Psoas muscle (tissue), 8 donors: ENCODE data around the gene SYNJ2BP. TPM values are rescaled to one million over a fixed set of nuclear protein-coding genes. Genes with fewer than 3 reads are reported as not detected.

Source experiments
- ATAC-seq, 4 donors: fragments of 200-7000 bp; cut with Tn5 transposase; one replicate each; pipeline ENCODE4 v1.9.1; 2020; ENCODE audit warnings: moderate library complexity in 3 of 4, mild to moderate bottlenecking in 2 of 4
- DNase-seq, 2 donors: peaks; one replicate each; pipeline ENCODE4 v3.0.0-alpha.2; 2020
- H3K27ac ChIP-seq: fragments of 200-600 bp; one replicate; pipeline ENCODE4 v1.8.0; 2022
- H3K27me3 ChIP-seq, 3 donors: fragments of 200-600 bp in 1 of 3; one replicate each; pipeline versions ENCODE4 v1.6.1 to v1.8.0; 2013 to 2022; ENCODE audit warnings: low read length in 2 of 3, mild to moderate bottlenecking in 2 of 3, moderate library complexity in 1 of 3; ENCODE audit not compliant: insufficient read depth in 3 of 3
- H3K36me3 ChIP-seq, 2 donors: fragments of 200-600 bp in 1 of 2; one replicate each; pipeline versions ENCODE4 v1.6.1 to v1.8.0; 2013 to 2022; ENCODE audit warnings: low read depth in 1 of 2, mild to moderate bottlenecking in 1 of 2, moderate library complexity in 1 of 2; ENCODE audit not compliant: insufficient read depth in 1 of 2
- H3K4me1 ChIP-seq: fragments of 200-600 bp; one replicate; pipeline ENCODE4 v1.8.0; 2022
- H3K4me3 ChIP-seq: fragments of 200-600 bp; one replicate; pipeline ENCODE4 v1.8.0; 2022; ENCODE audit warnings: mild to moderate bottlenecking
- H3K9me3 ChIP-seq: fragments of 200-600 bp; one replicate; pipeline ENCODE4 v1.8.0; 2022
- CTCF ChIP-seq: fragments of 200-600 bp; IDR thresholded peaks from one replicate; pipeline ENCODE4 v1.8.0; 2022; ENCODE audit warnings: antibody characterized with exemption
- WGBS, 3 donors: extraction: QIAGEN DNeasy Blood & Tissue Kit; methylation state at CpG; one replicate each; pipeline versions ENCODE4 v1.1.6 to v1.1.7; 2013; 5-methylcytosine and 5-hydroxymethylcytosine counted together
- intact Hi-C, 2 donors: fragments of 100-400 bp; cut with DNase I; formaldehyde crosslinking; loops; one replicate each; pipeline versions ENCODE4 v1.11.0 to v1.14.2; 2022
- polyA plus RNA-seq, 3 donors: library from polyadenylated mRNA; stranded (reverse); fragments of 200-250 nt; gene quantifications; one replicate each; pipeline ENCODE4 v1.2.3, GENCODE V29; 2013
- total RNA-seq, 4 donors: library from RNA; stranded (reverse); fragmentation: NEBNext Ultra II Directional in 2 of 4; extraction: Animal tissue kit (Norgen Biotek cat#: 25700) in 2 of 4; gene quantifications; one replicate each; pipeline versions ENCODE4 v1.2.1 to v1.2.4, GENCODE V29; 2021 to 2023
- donor health status: healthy with polysubstance abuse.
- donor health status: DM: no; HTN: no; CAD: no; lungs with moderate emphysema.
- donor health status: Bipolar disorder and iron deficiency.
- donor health status: healthy.
- donor health status: DM: yes; HTN: yes; CAD: no.
- donor health status: DM: no; HTN: no; CAD: no.
- donor health status: DM: no; HTN: no; CAD: no.
- donor health status: DM: yes; HTN: yes; CAD: no.

SYNJ2BP gene
- total and polyA plus RNA-seq, 7 donors = 12.6 to 46.5 (median 27.9) TPM

DNA sequence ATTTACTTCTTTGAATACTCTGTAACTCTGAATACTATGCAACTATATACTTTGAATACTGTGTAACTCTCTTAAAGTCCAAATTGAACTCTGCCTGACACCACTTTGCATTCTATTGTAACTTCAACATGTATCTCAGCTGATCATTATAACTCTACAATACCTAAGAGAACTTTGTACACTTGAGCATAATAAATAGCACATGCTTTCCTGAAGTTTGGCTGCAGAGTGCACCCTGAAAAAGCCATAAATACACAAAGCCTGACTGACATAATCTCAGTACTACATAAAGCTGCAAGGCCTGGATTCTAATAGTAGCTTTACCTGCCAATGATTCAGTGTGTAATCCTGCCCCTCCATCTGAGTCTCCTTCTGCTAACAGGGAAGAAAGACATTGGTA, 36.1 kb downstream of the SYNJ2BP start:
- Histone ChIP-seq H3K4me1 (no peaks in the 10 kb centered on the region), H3K4me3 (no peak overlapping the region), H3K9me3 (no peaks in the 10 kb centered on the region), H3K27me3 (no peaks in the 10 kb centered on the region), H3K27ac (no peak overlapping the region), H3K36me3 (peaks cover 0 to 56% of the 10 kb centered on the region in 2 donors)
- intact Hi-C loops = no loop called here
- ATAC-seq (no peak), DNase-seq (no peak)
- no peak for TF ChIP-seq CTCF

GRCh38 chr14:70378696-70379095, 38.2 kb downstream of the SYNJ2BP start:
- Histone ChIP-seq H3K4me3 (no peak overlapping the region), H3K27me3 (no peaks in the 10 kb centered on the region), H3K9me3 (no peaks in the 10 kb centered on the region), H3K36me3 (peaks cover 0 to 66% of the 10 kb centered on the region in 2 donors), H3K4me1 (no peaks in the 10 kb centered on the region), H3K27ac (no peak overlapping the region)
- ATAC-seq = no peak
- no peak for DNase-seq
- WGBS, 3 donors = 91 to 97% (median 94%) methylated on average over 1 of the region's 1 CpG
- intact Hi-C loops = no loop called here
- no peak for TF ChIP-seq CTCF

Other genes with a start within 250 kb of the SYNJ2BP start
- 10 to 100 TPM; 18.0 to 53.6 (median 26.8) TPM for gene SLC8A3, start 228.1 kb downstream of the SYNJ2BP start, total RNA-seq
- gene SLC8A3, start 228.1 kb downstream of the SYNJ2BP start, polyA plus RNA-seq = 10 to 100 TPM; 10.8 to 20.8 (median 12.8) TPM
- 10 to 100 TPM; 46.1 to 62.8 (median 57.0) TPM for gene COX16, start 57.4 kb downstream of the SYNJ2BP start, total RNA-seq
- gene COX16, start 57.4 kb downstream of the SYNJ2BP start, polyA plus RNA-seq = 10 to 100 TPM; 43.5 to 66.2 (median 51.8) TPM
- under 1 TPM; 0.10 to 0.26 (median 0.17) TPM for gene ADAM21, start 35.1 kb upstream of the SYNJ2BP start, total RNA-seq
- gene ADAM21, start 35.1 kb upstream of the SYNJ2BP start, polyA plus RNA-seq = 1 to 10 TPM in 1 of 3 donors, under 1 TPM in 1, not detected in 1; 0.21 to 1.0 TPM
- 1 to 10 TPM in 1 of 4 donors, under 1 TPM in 3; 0.27 to 1.1 (median 0.64) TPM for gene ADAM20, start 117.9 kb upstream of the SYNJ2BP start, total RNA-seq
- under 1 TPM; 0.06 to 0.11 (median 0.07) TPM for gene ADAM20, start 117.9 kb upstream of the SYNJ2BP start, polyA plus RNA-seq
- gene MED6, start 183.6 kb upstream of the SYNJ2BP start, total RNA-seq = 10 to 100 TPM; 22.5 to 30.5 (median 25.7) TPM
- gene MED6, start 183.6 kb upstream of the SYNJ2BP start, polyA plus RNA-seq = 10 to 100 TPM; 20.3 to 37.2 (median 35.7) TPM
- 10 to 100 TPM in 2 of 4 donors, 1 to 10 TPM in 2; 2.8 to 15.1 (median 8.7) TPM for gene TTC9, start 224.8 kb upstream of the SYNJ2BP start, total RNA-seq
- 1 to 10 TPM; 2.5 to 6.6 (median 5.4) TPM for gene TTC9, start 224.8 kb upstream of the SYNJ2BP start, polyA plus RNA-seq